ENCODE results near the gene FAM184B. TPM values are rescaled to one million over a fixed set of nuclear protein-coding genes. Genes with fewer than 3 reads are reported as not detected.

The FAM184B gene
- polyA plus RNA-seq, 1 donor from 2014 or later, result 0.10 TPM

DNA sequence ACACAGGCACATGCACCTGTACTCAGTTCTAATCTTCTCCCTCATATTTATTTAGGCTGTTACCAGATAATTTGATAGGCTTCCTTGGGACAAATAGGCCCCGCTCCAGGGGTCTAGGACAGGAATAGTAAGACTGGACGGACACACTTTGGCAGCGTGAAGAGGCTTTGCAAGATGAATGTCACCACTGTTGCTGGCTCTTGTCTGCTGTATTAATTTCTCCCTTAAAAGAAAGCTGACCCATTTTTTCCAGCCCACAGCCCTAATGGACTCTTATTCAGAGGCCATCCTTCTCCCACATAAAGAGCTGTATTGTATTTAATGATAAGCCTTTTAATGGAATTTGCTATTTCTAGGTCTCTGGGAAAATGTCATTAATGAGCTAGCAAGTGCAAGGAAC, 18.0 kb downstream of the FAM184B start:
- no peak overlapping the region for H3K4me2 ChIP-seq (ENCODE audit: low read length)
- no peaks in the 10 kb centered on the region for H3K9me2 ChIP-seq (ENCODE audit: insufficient read depth, low read length)
- no peak overlapping the region for H3K4me3 ChIP-seq (ENCODE audit: low read length)
- no peak overlapping the region for H2AFZ ChIP-seq (ENCODE audit: low read depth, low read length)
- H3K79me2 ChIP-seq (replicated peaks; ENCODE audit: insufficient read depth, low read length), result no peaks in the 10 kb centered on the region
- H4K20me1 ChIP-seq (ENCODE audit: insufficient read depth), result no peaks in the 10 kb centered on the region
- no peaks in the 10 kb centered on the region for H3K36me3 ChIP-seq (ENCODE audit: insufficient read depth, low read length)
- TF ChIP-seq SMC3 (conservative IDR thresholded peaks at IDR 0.05; ENCODE audit: poor library complexity), result no peak
- no peak for TF ChIP-seq POLR2AphosphoS5 (IDR thresholded peaks at IDR 0.05)
- TF ChIP-seq EP300 (conservative IDR thresholded peaks at IDR 0.05; ENCODE audit: poor library complexity, severe bottlenecking), result no peak
- TF ChIP-seq, protein P1, sequence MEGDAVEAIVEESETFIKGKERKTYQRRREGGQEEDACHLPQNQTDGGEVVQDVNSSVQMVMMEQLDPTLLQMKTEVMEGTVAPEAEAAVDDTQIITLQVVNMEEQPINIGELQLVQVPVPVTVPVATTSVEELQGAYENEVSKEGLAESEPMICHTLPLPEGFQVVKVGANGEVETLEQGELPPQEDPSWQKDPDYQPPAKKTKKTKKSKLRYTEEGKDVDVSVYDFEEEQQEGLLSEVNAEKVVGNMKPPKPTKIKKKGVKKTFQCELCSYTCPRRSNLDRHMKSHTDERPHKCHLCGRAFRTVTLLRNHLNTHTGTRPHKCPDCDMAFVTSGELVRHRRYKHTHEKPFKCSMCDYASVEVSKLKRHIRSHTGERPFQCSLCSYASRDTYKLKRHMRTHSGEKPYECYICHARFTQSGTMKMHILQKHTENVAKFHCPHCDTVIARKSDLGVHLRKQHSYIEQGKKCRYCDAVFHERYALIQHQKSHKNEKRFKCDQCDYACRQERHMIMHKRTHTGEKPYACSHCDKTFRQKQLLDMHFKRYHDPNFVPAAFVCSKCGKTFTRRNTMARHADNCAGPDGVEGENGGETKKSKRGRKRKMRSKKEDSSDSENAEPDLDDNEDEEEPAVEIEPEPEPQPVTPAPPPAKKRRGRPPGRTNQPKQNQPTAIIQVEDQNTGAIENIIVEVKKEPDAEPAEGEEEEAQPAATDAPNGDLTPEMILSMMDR (IDR thresholded peaks at IDR 0.05; ENCODE audit: poor library complexity, severe bottlenecking), result no peak
- TF ChIP-seq EZH2 (IDR thresholded peaks at IDR 0.05; ENCODE audit: borderline replicate concordance, insufficient read depth, low read length, poor library complexity, severe bottlenecking), result no peak
- no peak for TF ChIP-seq TAF1 (IDR thresholded peaks at IDR 0.05; ENCODE audit: low read depth)
- TF ChIP-seq RAD21 (conservative IDR thresholded peaks at IDR 0.05), result no peak
- no peak for TF ChIP-seq MXI1 (conservative IDR thresholded peaks at IDR 0.05; ENCODE audit: poor library complexity, severe bottlenecking)
- TF ChIP-seq, protein P2, sequence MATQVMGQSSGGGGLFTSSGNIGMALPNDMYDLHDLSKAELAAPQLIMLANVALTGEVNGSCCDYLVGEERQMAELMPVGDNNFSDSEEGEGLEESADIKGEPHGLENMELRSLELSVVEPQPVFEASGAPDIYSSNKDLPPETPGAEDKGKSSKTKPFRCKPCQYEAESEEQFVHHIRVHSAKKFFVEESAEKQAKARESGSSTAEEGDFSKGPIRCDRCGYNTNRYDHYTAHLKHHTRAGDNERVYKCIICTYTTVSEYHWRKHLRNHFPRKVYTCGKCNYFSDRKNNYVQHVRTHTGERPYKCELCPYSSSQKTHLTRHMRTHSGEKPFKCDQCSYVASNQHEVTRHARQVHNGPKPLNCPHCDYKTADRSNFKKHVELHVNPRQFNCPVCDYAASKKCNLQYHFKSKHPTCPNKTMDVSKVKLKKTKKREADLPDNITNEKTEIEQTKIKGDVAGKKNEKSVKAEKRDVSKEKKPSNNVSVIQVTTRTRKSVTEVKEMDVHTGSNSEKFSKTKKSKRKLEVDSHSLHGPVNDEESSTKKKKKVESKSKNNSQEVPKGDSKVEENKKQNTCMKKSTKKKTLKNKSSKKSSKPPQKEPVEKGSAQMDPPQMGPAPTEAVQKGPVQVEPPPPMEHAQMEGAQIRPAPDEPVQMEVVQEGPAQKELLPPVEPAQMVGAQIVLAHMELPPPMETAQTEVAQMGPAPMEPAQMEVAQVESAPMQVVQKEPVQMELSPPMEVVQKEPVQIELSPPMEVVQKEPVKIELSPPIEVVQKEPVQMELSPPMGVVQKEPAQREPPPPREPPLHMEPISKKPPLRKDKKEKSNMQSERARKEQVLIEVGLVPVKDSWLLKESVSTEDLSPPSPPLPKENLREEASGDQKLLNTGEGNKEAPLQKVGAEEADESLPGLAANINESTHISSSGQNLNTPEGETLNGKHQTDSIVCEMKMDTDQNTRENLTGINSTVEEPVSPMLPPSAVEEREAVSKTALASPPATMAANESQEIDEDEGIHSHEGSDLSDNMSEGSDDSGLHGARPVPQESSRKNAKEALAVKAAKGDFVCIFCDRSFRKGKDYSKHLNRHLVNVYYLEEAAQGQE (IDR thresholded peaks at IDR 0.05; ENCODE audit: borderline replicate concordance), result no peak
- no peak overlapping the region for H3K9ac ChIP-seq (ENCODE audit: low read length)
- no peaks in the 10 kb centered on the region for H3K27me3 ChIP-seq (ENCODE audit: insufficient read depth, low read depth, low read length)
- no peak overlapping the region for H3K27ac ChIP-seq (ENCODE audit: low read length)
- H3K9me3 ChIP-seq (ENCODE audit: low read length), result no peaks in the 10 kb centered on the region
- H3F3A ChIP-seq (ENCODE audit: insufficient read depth, low read length, poor library complexity, severe bottlenecking), result no peaks in the 10 kb centered on the region

DNA sequence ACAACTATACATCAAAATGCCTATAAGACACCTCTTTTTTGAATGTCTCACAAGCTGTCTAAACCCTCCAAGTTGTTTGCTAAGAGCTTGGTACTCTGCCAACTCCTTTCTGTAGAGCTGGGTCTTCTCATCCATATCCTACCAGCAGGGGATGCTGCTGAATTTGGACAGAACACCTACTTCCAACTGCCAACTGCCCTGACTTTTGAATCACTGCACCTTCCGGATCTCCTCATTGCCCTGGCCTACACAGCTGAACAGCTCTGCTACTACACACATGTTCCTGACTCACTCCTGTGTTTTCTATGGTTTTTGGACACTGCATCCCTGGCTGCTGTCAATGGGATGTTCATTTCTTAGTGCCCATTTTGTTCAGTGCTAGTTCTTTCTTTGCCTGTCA, 18.7 kb downstream of the FAM184B start:
- no peak overlapping the region for H3K9ac ChIP-seq (ENCODE audit: low read length)
- no peak overlapping the region for H2AFZ ChIP-seq (ENCODE audit: low read depth, low read length)
- TF ChIP-seq, protein P2 (IDR thresholded peaks at IDR 0.05; ENCODE audit: borderline replicate concordance), result no peak
- TF ChIP-seq POLR2AphosphoS5 (IDR thresholded peaks at IDR 0.05) (no peak), TAF1 (IDR thresholded peaks at IDR 0.05; ENCODE audit: low read depth) (no peak), SMC3 (conservative IDR thresholded peaks at IDR 0.05; ENCODE audit: poor library complexity) (no peak), MXI1 (conservative IDR thresholded peaks at IDR 0.05; ENCODE audit: poor library complexity, severe bottlenecking) (no peak)
- H3K9me2 ChIP-seq (ENCODE audit: insufficient read depth, low read length), result no peaks in the 10 kb centered on the region
- H3K36me3 ChIP-seq (ENCODE audit: insufficient read depth, low read length), result no peaks in the 10 kb centered on the region
- no peaks in the 10 kb centered on the region for H3K27me3 ChIP-seq (ENCODE audit: insufficient read depth, low read depth, low read length)
- no peak overlapping the region for H3K27ac ChIP-seq (ENCODE audit: low read length)
- no peak overlapping the region for H3K4me2 ChIP-seq (ENCODE audit: low read length)
- no peaks in the 10 kb centered on the region for H3F3A ChIP-seq (ENCODE audit: insufficient read depth, low read length, poor library complexity, severe bottlenecking)
- H3K79me2 ChIP-seq (replicated peaks; ENCODE audit: insufficient read depth, low read length), result no peaks in the 10 kb centered on the region
- no peak overlapping the region for H3K4me3 ChIP-seq (ENCODE audit: low read length)
- H3K9me3 ChIP-seq (ENCODE audit: low read length), result no peaks in the 10 kb centered on the region
- no peaks in the 10 kb centered on the region for H4K20me1 ChIP-seq (ENCODE audit: insufficient read depth)

Measured in neural cell (in vitro differentiated cells).